ENCODE results near the gene JMY. TPM values are rescaled to one million over a fixed set of nuclear protein-coding genes. Genes with fewer than 3 reads are reported as not detected.

Gene JMY
- total and polyA plus RNA-seq, 3 donors from 2014 or later: 13.6 to 31.6 (median 26.6) TPM

DNA sequence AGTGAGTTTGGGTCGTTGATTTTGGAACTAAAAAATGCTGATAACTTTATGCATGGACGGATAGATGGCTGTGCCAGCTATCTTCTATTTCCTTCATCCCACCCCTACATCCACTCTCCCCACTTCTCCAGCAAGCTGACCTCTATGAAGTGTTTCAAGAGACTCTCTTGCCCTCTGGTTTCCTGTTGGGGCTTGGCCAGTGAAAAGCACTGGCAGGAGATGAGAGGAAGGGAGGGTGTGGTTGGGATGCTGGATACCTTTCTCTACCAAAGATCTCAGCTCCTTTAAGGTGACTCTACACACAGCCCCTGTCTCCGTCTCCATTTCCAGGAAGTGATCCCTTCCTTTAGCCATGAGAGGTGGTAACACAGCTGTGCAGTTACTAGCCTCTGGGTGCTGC lies 30.0 kb upstream of the JMY start:
- H3K4me3 ChIP-seq: no peak overlapping the region
- H3K9me3 ChIP-seq: no peaks in the 10 kb centered on the region
- DNase-seq: no peak
- TF ChIP-seq POLR2A (IDR thresholded peaks at IDR 0.05): no peak
- TF ChIP-seq, protein P1, sequence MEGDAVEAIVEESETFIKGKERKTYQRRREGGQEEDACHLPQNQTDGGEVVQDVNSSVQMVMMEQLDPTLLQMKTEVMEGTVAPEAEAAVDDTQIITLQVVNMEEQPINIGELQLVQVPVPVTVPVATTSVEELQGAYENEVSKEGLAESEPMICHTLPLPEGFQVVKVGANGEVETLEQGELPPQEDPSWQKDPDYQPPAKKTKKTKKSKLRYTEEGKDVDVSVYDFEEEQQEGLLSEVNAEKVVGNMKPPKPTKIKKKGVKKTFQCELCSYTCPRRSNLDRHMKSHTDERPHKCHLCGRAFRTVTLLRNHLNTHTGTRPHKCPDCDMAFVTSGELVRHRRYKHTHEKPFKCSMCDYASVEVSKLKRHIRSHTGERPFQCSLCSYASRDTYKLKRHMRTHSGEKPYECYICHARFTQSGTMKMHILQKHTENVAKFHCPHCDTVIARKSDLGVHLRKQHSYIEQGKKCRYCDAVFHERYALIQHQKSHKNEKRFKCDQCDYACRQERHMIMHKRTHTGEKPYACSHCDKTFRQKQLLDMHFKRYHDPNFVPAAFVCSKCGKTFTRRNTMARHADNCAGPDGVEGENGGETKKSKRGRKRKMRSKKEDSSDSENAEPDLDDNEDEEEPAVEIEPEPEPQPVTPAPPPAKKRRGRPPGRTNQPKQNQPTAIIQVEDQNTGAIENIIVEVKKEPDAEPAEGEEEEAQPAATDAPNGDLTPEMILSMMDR (IDR thresholded peaks at IDR 0.05): no peak
- no peaks in the 10 kb centered on the region for H3K36me3 ChIP-seq (ENCODE audit: low read depth, missing control alignments)
- no peaks in the 10 kb centered on the region for H3K27me3 ChIP-seq
- intact Hi-C loops (cut with DNase I; ENCODE audit: low total_unique reads): no loop called here
- H3K27ac ChIP-seq: no peak overlapping the region
- H3K4me1 ChIP-seq: no peaks in the 10 kb centered on the region
- WGBS, 2 donors: 68 to 74% methylated on average over 3 of the region's 3 CpGs

DNA sequence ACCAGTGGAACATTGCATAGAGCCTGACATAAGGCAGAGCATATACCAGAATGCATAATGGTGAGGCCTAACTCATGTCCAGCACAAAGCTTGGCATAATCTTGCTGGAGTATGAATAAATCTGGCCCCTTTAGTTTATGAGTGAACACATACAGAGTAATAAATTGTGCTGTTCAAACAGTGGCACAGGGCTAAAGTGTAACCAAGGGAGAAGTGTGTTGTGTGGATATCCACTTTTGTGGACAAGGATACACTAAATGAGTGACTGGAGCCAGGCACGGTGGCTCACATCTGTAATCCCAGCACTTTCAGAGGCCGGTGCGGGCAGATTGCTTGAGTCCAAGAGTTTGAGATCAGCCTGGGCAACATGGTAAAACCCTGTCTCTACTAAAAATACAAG lies 29.4 kb upstream of the JMY start:
- no peak for TF ChIP-seq POLR2A (IDR thresholded peaks at IDR 0.05)
- TF ChIP-seq, protein P1 (IDR thresholded peaks at IDR 0.05): no peak
- Histone ChIP-seq H3K27me3 (no peaks in the 10 kb centered on the region), H3K4me3 (no peak overlapping the region), H3K36me3 (ENCODE audit: low read depth, missing control alignments) (no peaks in the 10 kb centered on the region), H3K4me1 (no peaks in the 10 kb centered on the region), H3K9me3 (no peaks in the 10 kb centered on the region), H3K27ac (no peak overlapping the region)
- DNase-seq: no peak
- WGBS, 2 donors: 92 to 94% methylated on average over 3 of the region's 3 CpGs
- intact Hi-C loops (cut with DNase I; ENCODE audit: low total_unique reads): no loop called here

DNA sequence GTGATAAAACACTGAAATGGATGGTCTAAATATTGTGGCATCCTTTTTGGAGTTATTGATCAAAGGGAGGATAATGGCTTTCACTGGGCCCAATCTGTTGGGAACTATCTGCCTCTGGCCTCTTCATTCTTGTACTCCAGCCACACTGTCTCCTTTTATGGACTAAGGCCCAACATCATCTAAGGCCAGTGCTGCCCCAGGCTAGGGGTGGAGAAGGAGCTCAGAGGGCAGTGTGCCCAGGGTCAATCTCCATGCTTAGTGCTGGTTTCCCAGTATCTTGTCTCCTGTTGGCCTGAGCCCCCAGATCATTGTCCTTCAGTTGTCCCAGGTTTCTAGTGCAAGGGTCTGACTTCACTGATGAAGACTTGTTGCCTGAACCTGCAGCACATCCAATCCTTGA lies 26.4 kb upstream of the JMY start:
- Histone ChIP-seq H3K27me3 (no peaks in the 10 kb centered on the region), H3K4me3 (no peak overlapping the region), H3K27ac (no peak overlapping the region), H3K36me3 (ENCODE audit: low read depth, missing control alignments) (no peaks in the 10 kb centered on the region), H3K9me3 (no peaks in the 10 kb centered on the region), H3K4me1 (no peaks in the 10 kb centered on the region)
- no peak for TF ChIP-seq POLR2A (IDR thresholded peaks at IDR 0.05)
- TF ChIP-seq, protein P1 (IDR thresholded peaks at IDR 0.05): no peak
- intact Hi-C loops (cut with DNase I; ENCODE audit: low total_unique reads): no loop called here
- DNase-seq: no peak

DNA sequence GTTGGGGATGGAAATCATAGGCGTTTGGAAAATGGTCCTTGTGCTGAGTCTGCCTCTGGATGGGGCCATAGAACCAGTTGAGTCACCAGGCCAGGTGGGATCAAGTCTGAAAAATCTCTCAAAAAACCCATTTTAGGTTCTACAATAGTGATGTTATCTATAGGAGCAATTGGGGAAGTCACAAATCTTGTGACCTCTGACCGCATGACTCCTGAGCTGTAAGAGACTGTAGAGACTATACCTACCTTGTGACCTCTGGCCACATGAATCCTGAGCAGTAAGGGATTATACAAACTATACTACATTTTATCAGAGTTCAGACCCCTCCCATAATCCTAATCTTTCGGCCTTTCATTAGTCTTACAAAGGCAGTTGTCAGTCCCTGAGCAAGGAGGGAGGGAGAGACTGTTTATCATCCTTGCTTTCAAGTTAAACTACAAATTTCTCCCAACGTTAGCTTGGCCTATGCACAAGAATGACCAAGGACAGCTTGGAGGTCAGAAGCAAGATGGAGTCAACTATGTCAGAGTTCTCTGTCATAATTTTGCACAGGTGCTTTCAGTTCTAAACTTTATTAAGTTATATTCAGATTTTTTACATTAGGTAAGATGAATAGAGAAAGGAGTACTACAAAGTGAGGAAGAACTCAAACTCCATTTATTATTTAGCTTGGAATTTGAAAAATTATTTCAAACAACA lies 11.5 kb upstream of the JMY start:
- H3K4me3 ChIP-seq: no peak overlapping the region
- 74 to 78% methylated on average over 4 of the region's 4 CpGs for WGBS, 2 donors
- intact Hi-C loops (cut with DNase I; ENCODE audit: low total_unique reads): no loop called here
- no peak for TF ChIP-seq POLR2A (IDR thresholded peaks at IDR 0.05)
- TF ChIP-seq, protein P1 (IDR thresholded peaks at IDR 0.05): no peak
- no peaks in the 10 kb centered on the region for H3K27me3 ChIP-seq
- H3K4me1 ChIP-seq: no peaks in the 10 kb centered on the region
- H3K36me3 ChIP-seq (ENCODE audit: low read depth, missing control alignments): no peaks in the 10 kb centered on the region
- DNase-seq: no peak
- H3K27ac ChIP-seq: no peak overlapping the region
- H3K9me3 ChIP-seq: no peaks in the 10 kb centered on the region

DNA sequence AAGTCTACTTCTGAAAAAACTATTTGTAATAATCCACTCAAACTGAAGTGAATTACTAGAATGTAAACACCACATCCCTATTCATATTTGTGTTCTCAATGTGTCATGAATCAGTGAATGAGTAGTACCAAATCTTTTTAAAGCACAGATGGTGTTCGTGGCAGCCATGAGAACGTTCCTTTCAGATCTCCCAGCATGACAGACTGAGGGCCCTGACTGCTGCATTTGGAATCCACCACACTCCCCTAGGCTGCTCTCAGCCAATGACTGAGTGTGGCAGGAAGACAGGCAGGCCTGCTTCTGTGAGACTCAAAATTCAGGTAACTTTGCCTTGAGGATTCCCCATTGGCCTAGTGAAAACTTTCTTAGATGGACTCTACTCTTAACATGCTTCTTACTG lies 10.9 kb upstream of the JMY start:
- Histone ChIP-seq H3K4me1 (no peaks in the 10 kb centered on the region), H3K9me3 (no peaks in the 10 kb centered on the region), H3K4me3 (no peak overlapping the region), H3K36me3 (ENCODE audit: low read depth, missing control alignments) (no peaks in the 10 kb centered on the region), H3K27ac (no peak overlapping the region), H3K27me3 (no peaks in the 10 kb centered on the region)
- TF ChIP-seq POLR2A (IDR thresholded peaks at IDR 0.05): no peak
- TF ChIP-seq, protein P1 (IDR thresholded peaks at IDR 0.05): no peak
- WGBS, 2 donors: 89% methylated on average over 2 of the region's 2 CpGs
- no peak for DNase-seq
- intact Hi-C loops (cut with DNase I; ENCODE audit: low total_unique reads): no loop called here
